Uterus (tissue), 4 donors: ENCODE measurements around the gene ARFGEF3. TPM values are rescaled to one million over a fixed set of nuclear protein-coding genes. Genes with fewer than 3 reads are reported as not detected.

ENCODE experiments used
- DNase-seq, 2 donors: peaks; one replicate each; pipeline ENCODE4 v3.0.0-alpha.2; 2019 to 2020
- H3K27ac ChIP-seq, 2 donors: fragments of 200-600 bp; sonication (generic); 1 replicate in 1 of 2; 2 replicates in 1 of 2; pipeline ENCODE4 v1.5.1; 2016 to 2018
- H3K27me3 ChIP-seq, 2 donors: fragments of 200-600 bp; sonication (generic); one replicate each; pipeline ENCODE4 v1.5.1; 2018 to 2019; ENCODE audit warnings: control low read depth in 1 of 2
- H3K36me3 ChIP-seq, 2 donors: fragments of 200-600 bp; sonication (generic); one replicate each; pipeline ENCODE4 v1.5.1; 2019; ENCODE audit warnings: control low read depth in 1 of 2
- H3K4me1 ChIP-seq, 2 donors: fragments of 200-600 bp; sonication (generic); one replicate each; pipeline ENCODE4 v1.5.1; 2018 to 2019; ENCODE audit warnings: control low read depth in 1 of 2
- H3K4me3 ChIP-seq, 2 donors: fragments of 200-600 bp; sonication (generic); 1 replicate in 1 of 2; 2 replicates in 1 of 2; pipeline ENCODE4 v1.5.1; 2018 to 2019; ENCODE audit warnings: mild to moderate bottlenecking in 1 of 2
- H3K9me3 ChIP-seq, 2 donors: fragments of 200-600 bp; sonication (generic); one replicate each; pipeline ENCODE4 v1.5.1; 2019; ENCODE audit warnings: control low read depth in 1 of 2
- POLR2A ChIP-seq, 2 donors: fragments of 450-650 bp; IDR thresholded peaks; one replicate each; pipeline ENCODE4 v1.6.1; 2016; ENCODE audit warnings: antibody characterized with exemption in 2 of 2, mild to moderate bottlenecking in 1 of 2, moderate library complexity in 1 of 2
- intact Hi-C: fragments of 100-400 bp; cut with DNase I; formaldehyde crosslinking; loops from one replicate; pipeline ENCODE4 v1.15.1; 2023; ENCODE audit warnings: low total_unique reads
- total RNA-seq, 4 donors: library from RNA; depleted of rRNA in 3 of 4; stranded (reverse); fragments of >200 nt in 3 of 4; gene quantifications; one replicate each; pipeline versions ENCODE4 v1.1.0 to v1.2.4, GENCODE V29; 2014 to 2023
- TF ChIP-seq, protein P1 (sequence below), 4 experiments: fragments of 200-600 bp in 2 of 4; fragments of 450-650 bp in 2 of 4; sonication (generic) in 2 of 4; IDR thresholded peaks; one replicate each; pipeline ENCODE4 v1.5.1; 2016 to 2019; ENCODE audit warnings: antibody characterized with exemption in 4 of 4, mild to moderate bottlenecking in 2 of 4, moderate library complexity in 1 of 4
- donor health status: DM: yes; HTN: yes; CAD: no.

Gene ARFGEF3
- total RNA-seq, 4 donors from 2014 or later = 0.88 to 5.8 (median 2.4) TPM

GRCh38 chr6:138371720-138372119, 210.0 kb downstream of the ARFGEF3 start:
- H3K27me3 ChIP-seq = no peaks in the 10 kb centered on the region

GRCh38 chr6:138372711-138373463, 211.1 kb downstream of the ARFGEF3 start:
- H3K36me3 ChIP-seq = no peaks in the 10 kb centered on the region
- no peak for DNase-seq
- intact Hi-C loops = no loop called here
- no peak overlapping the region for H3K4me3 ChIP-seq
- H3K27ac ChIP-seq = no peak overlapping the region
- no peak for TF ChIP-seq POLR2A (IDR thresholded peaks at IDR 0.05)
- TF ChIP-seq, protein P1, sequence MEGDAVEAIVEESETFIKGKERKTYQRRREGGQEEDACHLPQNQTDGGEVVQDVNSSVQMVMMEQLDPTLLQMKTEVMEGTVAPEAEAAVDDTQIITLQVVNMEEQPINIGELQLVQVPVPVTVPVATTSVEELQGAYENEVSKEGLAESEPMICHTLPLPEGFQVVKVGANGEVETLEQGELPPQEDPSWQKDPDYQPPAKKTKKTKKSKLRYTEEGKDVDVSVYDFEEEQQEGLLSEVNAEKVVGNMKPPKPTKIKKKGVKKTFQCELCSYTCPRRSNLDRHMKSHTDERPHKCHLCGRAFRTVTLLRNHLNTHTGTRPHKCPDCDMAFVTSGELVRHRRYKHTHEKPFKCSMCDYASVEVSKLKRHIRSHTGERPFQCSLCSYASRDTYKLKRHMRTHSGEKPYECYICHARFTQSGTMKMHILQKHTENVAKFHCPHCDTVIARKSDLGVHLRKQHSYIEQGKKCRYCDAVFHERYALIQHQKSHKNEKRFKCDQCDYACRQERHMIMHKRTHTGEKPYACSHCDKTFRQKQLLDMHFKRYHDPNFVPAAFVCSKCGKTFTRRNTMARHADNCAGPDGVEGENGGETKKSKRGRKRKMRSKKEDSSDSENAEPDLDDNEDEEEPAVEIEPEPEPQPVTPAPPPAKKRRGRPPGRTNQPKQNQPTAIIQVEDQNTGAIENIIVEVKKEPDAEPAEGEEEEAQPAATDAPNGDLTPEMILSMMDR (IDR thresholded peaks at IDR 0.05) = no peak
- H3K4me1 ChIP-seq = no peaks in the 10 kb centered on the region
- no peaks in the 10 kb centered on the region for H3K27me3 ChIP-seq
- no peaks in the 10 kb centered on the region for H3K9me3 ChIP-seq

More at GRCh38 chr6:138371720-138372119, 210.0 kb downstream of the ARFGEF3 start:
- Histone ChIP-seq H3K27ac (no peak overlapping the region), H3K9me3 (no peaks in the 10 kb centered on the region), H3K36me3 (no peaks in the 10 kb centered on the region), H3K4me1 (no peaks in the 10 kb centered on the region), H3K4me3 (no peak overlapping the region)
- TF ChIP-seq POLR2A (IDR thresholded peaks at IDR 0.05) = no peak
- TF ChIP-seq, protein P1 (IDR thresholded peaks at IDR 0.05) = no peak
- intact Hi-C loops = no loop called here
- DNase-seq = no peak

DNA sequence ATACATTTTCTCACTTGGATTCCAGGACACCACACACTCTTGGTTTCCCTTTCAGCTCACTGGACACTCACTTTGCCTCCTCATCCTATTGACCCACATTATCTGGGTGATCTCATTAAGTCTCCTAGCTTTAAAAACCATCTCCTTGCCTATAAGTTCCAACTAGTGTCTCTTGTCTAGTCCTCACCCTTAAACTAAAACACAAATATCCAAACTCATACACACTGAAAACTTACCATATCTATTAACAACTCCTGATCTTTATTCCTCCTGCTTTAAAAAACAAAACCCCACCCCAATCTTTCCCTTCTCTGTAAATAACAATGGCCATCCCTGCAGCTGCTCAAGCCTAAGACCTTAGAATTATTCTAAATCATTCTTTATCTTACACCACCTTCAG, 212.5 kb downstream of the ARFGEF3 start:
- no peak overlapping the region for H3K27ac ChIP-seq
- no peaks in the 10 kb centered on the region for H3K4me1 ChIP-seq
- H3K4me3 ChIP-seq = no peak overlapping the region
- no peak for DNase-seq
- no peaks in the 10 kb centered on the region for H3K27me3 ChIP-seq
- intact Hi-C loops = no loop called here
- H3K36me3 ChIP-seq = no peaks in the 10 kb centered on the region
- TF ChIP-seq POLR2A (IDR thresholded peaks at IDR 0.05) = no peak
- TF ChIP-seq, protein P1 (IDR thresholded peaks at IDR 0.05) = no peak
- no peaks in the 10 kb centered on the region for H3K9me3 ChIP-seq

DNA sequence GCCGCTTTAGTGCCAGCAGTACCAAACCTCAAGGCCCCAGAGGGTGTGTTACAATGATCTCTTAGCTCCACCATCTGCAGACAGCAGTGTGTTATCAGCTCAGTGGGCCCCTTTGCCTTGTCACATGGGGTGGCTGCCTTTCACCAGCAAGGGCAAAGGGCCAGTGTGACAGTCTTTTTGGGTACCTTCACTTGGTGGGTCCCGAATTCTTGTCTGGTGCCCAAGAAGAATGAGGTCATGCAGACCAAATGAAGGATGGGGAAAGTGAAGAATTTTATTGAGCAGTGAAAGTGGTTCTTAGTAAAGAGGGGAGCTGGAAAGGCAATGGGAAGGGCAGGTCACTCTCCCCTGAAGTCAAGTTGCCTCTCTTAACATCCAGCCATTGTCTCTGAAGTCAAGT, 213.1 kb downstream of the ARFGEF3 start:
- Histone ChIP-seq H3K27ac (no peak overlapping the region), H3K9me3 (no peaks in the 10 kb centered on the region), H3K36me3 (no peaks in the 10 kb centered on the region), H3K4me1 (no peaks in the 10 kb centered on the region), H3K27me3 (no peaks in the 10 kb centered on the region), H3K4me3 (no peak overlapping the region)
- intact Hi-C loops = no loop called here
- no peak for DNase-seq
- no peak for TF ChIP-seq POLR2A (IDR thresholded peaks at IDR 0.05)
- TF ChIP-seq, protein P1 (IDR thresholded peaks at IDR 0.05) = no peak

- H3K27me3 ChIP-seq = no peaks in the 10 kb centered on the region
- TF ChIP-seq, protein P1 (IDR thresholded peaks at IDR 0.05) = no peak
- no peak for TF ChIP-seq POLR2A (IDR thresholded peaks at IDR 0.05)
- no peaks in the 10 kb centered on the region for H3K9me3 ChIP-seq
- H3K27ac ChIP-seq = no peak overlapping the region
- no peaks in the 10 kb centered on the region for H3K36me3 ChIP-seq
- intact Hi-C loops = no loop called here
- H3K4me1 ChIP-seq = no peaks in the 10 kb centered on the region
- no peak for DNase-seq
- H3K4me3 ChIP-seq = no peak overlapping the region
Measured at GRCh38 chr6:138377042-138377441, 215.3 kb downstream of the ARFGEF3 start.
